Large intestine (tissue), 3 donors: Measurements from ENCODE around the gene CEP78. TPM values are rescaled to one million over a fixed set of nuclear protein-coding genes. Genes with fewer than 3 reads are reported as not detected.

ENCODE experiments used
- DNase-seq, 2 donors: peaks; one replicate each; pipeline versions ENCODE4 v3.0.0 to v3.0.0-alpha.2; 2013
- H3K27ac ChIP-seq: one replicate; pipeline ENCODE4 v1.5.1; 2013; ENCODE audit warnings: low read length
- H3K27me3 ChIP-seq: 2 replicates; pipeline ENCODE4 v1.6.1; 2013; ENCODE audit warnings: low read length; ENCODE audit not compliant: control insufficient read depth, insufficient read depth
- H3K36me3 ChIP-seq: 2 replicates; pipeline ENCODE4 v1.6.1; 2013; ENCODE audit warnings: low read length; ENCODE audit not compliant: control insufficient read depth, insufficient read depth
- H3K4me1 ChIP-seq: one replicate; pipeline ENCODE4 v1.6.1; 2013; ENCODE audit warnings: low read length; ENCODE audit not compliant: control insufficient read depth, insufficient read depth
- H3K4me3 ChIP-seq: one replicate; pipeline ENCODE4 v1.5.1; 2013; ENCODE audit warnings: low read length
- H3K9me3 ChIP-seq: one replicate; pipeline ENCODE4 v1.6.1; 2013; ENCODE audit warnings: mild to moderate bottlenecking, low read depth, low read length, moderate library complexity; ENCODE audit not compliant: control insufficient read depth
- WGBS: methylation state at CpG from one replicate; pipeline ENCODE4 v1.1.5; 2013; ENCODE audit warnings: low lambda C conversion rate; ENCODE audit not compliant: insufficient coverage; 5-methylcytosine and 5-hydroxymethylcytosine counted together
- polyA plus RNA-seq: library from polyadenylated mRNA; unstranded; fragments of 120-200 nt; gene quantifications from one replicate; pipeline ENCODE4 v1.2.1, GENCODE V29; 2013

Gene CEP78
- polyA plus RNA-seq, 1 donor: 16.4 TPM

DNA sequence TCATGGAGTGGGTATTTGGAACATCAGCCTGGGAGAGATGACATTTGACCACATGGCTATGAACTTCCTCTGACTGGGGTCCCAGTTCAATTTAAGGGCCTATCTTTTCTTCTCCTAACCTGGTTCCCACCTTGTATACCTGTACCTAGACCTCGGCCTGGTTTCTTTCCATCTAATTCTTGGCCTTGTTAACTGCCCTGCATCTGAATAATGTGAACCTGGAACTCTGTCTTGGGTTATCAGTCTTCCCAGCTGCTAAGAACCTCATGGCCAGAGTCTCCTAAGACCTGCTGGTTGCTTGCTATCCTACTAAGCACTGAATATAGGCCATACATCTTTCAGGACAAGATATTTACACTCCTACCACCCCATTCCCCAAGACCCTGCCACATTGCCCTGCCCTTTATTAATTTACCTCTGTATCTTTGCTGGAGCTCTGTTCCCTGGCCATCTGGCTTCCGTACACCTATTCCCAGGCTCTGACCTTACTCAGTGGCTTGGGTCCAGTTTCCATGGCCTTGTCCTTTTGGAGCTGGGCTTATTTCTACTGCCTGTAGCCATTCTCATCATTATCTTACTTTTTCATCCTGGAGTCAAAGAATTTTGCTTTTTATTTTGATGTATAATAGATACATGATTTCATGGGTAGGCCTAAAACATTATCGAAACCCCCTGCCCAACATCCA is 67.6 kb downstream of the CEP78 start:
- no peak for DNase-seq
- Histone ChIP-seq H3K4me1 (peaks cover under 1% of the 10 kb centered on the region), H3K27ac (no peak overlapping the region), H3K27me3 (peaks cover 3% of the 10 kb centered on the region), H3K9me3 (no peaks in the 10 kb centered on the region), H3K36me3 (peaks cover 3% of the 10 kb centered on the region), H3K4me3 (no peak overlapping the region)
- WGBS: 100% methylated on average over 1 of the region's 3 CpGs

DNA sequence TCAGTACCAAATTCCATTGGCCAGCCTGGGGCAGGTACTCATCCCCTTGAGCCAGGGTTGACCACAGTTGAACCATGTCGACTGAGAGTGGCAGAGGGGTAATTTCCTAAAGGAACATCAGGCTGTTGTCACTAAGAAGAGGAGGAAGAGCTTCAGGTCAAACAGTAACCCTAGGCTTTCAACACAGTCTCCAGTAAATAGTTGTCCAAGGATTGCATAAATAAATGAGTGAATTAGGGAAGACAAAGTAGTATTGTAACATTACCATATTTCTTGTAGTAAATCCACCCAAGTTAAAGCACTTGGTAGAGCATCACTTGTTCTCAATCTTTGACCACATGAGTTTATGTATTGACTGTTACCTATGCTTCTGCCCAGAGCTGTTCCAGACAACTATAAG is 68.5 kb downstream of the CEP78 start:
- Histone ChIP-seq H3K4me1 (no peaks in the 10 kb centered on the region), H3K9me3 (no peaks in the 10 kb centered on the region), H3K27me3 (no peaks in the 10 kb centered on the region), H3K27ac (no peak overlapping the region), H3K36me3 (peaks cover 3% of the 10 kb centered on the region), H3K4me3 (no peak overlapping the region)
- WGBS: no CpG with 5 or more reads among the region's 1 CpG
- no peak for DNase-seq

DNA sequence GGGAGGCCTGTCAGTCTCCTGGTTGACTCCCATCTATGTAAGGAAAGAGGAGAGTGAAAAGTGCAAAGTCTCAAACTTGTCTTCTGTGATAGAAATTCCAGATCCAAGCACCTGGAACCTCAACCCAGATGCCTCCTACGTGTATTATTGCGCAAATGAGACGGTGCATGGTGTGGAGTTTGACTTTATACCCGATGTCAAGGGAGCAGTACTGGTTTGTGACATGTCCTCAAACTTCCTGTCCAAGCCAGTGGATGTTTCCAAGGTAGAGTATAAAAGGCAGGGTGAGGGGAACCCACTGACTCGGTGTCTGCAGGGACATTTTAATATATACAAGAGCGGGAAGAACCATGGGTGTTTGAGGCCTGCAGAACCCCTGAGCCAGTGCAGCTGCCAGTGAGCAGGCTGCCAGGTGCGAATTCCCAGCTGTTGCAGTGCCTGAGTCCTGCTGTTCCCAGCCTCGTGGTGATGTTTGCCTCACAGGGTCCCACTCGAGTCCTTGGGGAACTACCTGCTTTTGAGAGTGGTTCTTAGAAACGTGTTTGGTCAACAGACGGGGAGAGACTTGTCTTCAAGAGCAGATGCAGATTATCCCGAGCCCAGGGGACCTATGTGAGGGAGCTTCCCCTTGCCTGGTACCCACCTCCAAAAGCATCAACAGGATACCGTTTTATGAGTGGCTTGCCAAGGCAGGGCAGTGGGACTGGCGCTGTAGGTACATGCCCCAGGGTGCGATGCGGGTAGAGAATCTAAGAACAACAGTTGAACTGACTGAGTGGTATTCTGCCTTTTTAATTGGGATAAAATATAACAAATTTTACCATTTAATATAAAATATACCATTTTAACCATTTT is 70.6 kb downstream of the CEP78 start:
- no peaks in the 10 kb centered on the region for H3K27me3 ChIP-seq
- no peaks in the 10 kb centered on the region for H3K4me1 ChIP-seq
- no peaks in the 10 kb centered on the region for H3K9me3 ChIP-seq
- H3K27ac ChIP-seq: no peak overlapping the region
- DNase-seq: no peak
- H3K4me3 ChIP-seq: no peak overlapping the region
- H3K36me3 ChIP-seq: peaks cover 3% of the 10 kb centered on the region
- 100% methylated on average over 2 of the region's 16 CpGs for WGBS

- Histone ChIP-seq H3K4me1 (no peaks in the 10 kb centered on the region), H3K9me3 (no peaks in the 10 kb centered on the region), H3K27me3 (no peaks in the 10 kb centered on the region), H3K4me3 (no peak overlapping the region), H3K36me3 (peaks cover 3% of the 10 kb centered on the region), H3K27ac (no peak overlapping the region)
- WGBS: 75% methylated on average over 1 of the region's 2 CpGs
- DNase-seq: no peak
Observed at GRCh38 chr9:78307360-78307759, 71.5 kb downstream of the CEP78 start.

DNA sequence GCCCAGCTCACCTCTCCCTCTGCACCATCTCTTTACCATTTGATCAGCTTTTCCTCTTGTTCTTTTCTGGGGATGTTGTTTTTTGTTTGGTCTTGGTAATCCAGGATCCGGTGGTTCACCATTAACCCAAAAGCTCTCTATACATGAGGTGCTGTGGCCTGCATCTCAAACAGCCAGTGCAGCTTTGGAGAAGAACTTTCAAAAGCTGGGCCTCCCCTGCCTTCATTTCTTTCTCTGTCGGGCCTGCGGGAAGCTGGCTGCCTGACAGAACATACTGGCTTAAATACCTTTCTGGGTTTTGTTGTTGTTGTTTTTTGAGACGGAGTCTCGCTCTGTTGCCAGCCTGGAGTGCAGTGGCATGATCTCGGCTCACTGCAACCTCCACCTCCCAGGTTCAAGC is 73.2 kb downstream of the CEP78 start:
- H3K4me1 ChIP-seq: no peaks in the 10 kb centered on the region
- no CpG with 5 or more reads among the region's 6 CpGs for WGBS
- no peak overlapping the region for H3K4me3 ChIP-seq
- no peaks in the 10 kb centered on the region for H3K9me3 ChIP-seq
- H3K27ac ChIP-seq: no peak overlapping the region
- peaks cover 3% of the 10 kb centered on the region for H3K36me3 ChIP-seq
- DNase-seq: no peak
- H3K27me3 ChIP-seq: no peaks in the 10 kb centered on the region

DNA sequence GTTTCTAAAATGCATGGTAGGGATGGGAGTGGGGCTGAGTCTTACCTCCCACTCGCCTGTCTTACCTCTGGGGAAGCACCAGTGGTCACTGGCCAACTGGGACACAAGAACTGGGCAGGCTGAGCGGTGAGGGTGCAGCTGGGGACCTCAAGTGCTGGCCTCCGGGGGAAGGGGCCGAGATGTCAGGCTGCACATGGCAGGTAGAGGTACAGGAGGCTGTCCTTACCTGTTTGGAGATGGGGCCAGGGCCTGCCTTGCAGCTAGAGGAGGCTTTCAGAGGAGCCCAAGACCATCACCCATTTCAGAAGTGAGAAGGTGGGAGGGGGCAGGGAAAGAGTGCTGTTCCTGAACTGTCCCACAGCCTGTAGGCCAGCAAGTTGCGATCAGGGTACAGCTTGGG is 75.2 kb downstream of the CEP78 start:
- Histone ChIP-seq H3K36me3 (no peaks in the 10 kb centered on the region), H3K4me3 (no peak overlapping the region), H3K9me3 (no peaks in the 10 kb centered on the region), H3K4me1 (no peaks in the 10 kb centered on the region), H3K27me3 (no peaks in the 10 kb centered on the region), H3K27ac (no peak overlapping the region)
- DNase-seq: no peak
- no CpG with 5 or more reads among the region's 5 CpGs for WGBS

DNA sequence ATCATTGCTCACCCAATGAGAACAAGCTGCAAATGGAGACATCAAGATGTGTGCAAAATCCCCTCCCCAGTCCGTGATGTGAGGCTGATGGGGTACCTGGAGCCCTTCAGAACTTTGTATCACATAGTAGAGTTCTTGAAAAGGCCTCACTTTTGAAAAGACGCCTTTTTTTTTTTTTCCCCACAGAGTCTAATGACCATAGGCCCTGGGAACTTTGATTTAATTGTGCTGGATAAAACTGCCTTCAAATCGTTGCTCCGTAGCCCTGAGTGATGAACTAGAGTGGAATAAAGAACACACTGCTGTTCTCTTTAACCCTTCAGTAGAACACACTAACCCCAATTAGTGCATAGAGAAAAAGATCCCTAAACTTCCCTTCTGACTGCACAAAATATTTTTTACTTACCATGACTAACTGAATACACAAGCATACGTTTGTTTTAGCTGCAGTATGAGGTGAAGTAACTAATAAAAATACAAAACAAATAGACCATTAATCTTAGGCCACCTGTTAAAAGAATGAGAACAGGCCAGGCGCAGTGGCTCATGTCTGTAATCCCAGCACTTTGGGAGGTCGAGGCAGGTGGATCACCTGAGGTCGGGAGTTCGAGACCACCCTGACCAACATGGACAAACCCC is 76.1 kb downstream of the CEP78 start:
- 57% methylated on average over 1 of the region's 9 CpGs for WGBS
- no peak overlapping the region for H3K4me3 ChIP-seq
- no peak overlapping the region for H3K27ac ChIP-seq
- no peak for DNase-seq
- no peaks in the 10 kb centered on the region for H3K4me1 ChIP-seq
- no peaks in the 10 kb centered on the region for H3K27me3 ChIP-seq
- H3K9me3 ChIP-seq: no peaks in the 10 kb centered on the region
- no peaks in the 10 kb centered on the region for H3K36me3 ChIP-seq

DNA sequence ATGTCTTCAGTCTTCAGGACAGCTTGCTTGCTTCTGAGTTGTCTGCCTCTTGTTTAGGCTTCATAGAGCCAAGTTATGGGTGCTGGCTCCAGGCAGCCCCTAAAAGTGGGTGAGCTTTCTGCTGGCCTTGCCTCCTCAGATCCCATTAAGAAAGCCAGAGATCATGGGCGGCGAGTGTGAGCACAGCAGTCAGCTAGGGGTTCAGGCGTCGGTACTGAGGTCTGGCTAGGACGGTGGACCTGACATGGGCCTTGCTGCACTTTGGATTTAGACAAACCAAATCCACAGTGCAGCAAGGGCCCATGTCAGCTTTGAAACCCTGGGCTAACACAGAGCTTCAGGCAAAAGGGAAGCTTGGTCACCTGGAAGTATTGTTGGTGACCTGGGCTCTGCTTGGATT is 78.7 kb downstream of the CEP78 start:
- Histone ChIP-seq H3K36me3 (no peaks in the 10 kb centered on the region), H3K4me3 (no peak overlapping the region)
- WGBS: no CpG with 5 or more reads among the region's 5 CpGs

GRCh38 chr9:78314953-78315870 is 79.3 kb downstream of the CEP78 start:
- H3K4me3 ChIP-seq: no peak overlapping the region
- no peak for DNase-seq
- no peaks in the 10 kb centered on the region for H3K36me3 ChIP-seq
- WGBS: 90% methylated on average over 2 of the region's 8 CpGs
- H3K27ac ChIP-seq: no peak overlapping the region
- H3K4me1 ChIP-seq: no peaks in the 10 kb centered on the region
- H3K9me3 ChIP-seq: no peaks in the 10 kb centered on the region
- H3K27me3 ChIP-seq: no peaks in the 10 kb centered on the region

More for the DNA sequence above, 78.7 kb downstream of the CEP78 start:
- no peaks in the 10 kb centered on the region for H3K27me3 ChIP-seq
- H3K9me3 ChIP-seq: no peaks in the 10 kb centered on the region
- no peak overlapping the region for H3K27ac ChIP-seq
- H3K4me1 ChIP-seq: no peaks in the 10 kb centered on the region
- no peak for DNase-seq
